GM21619 (cell line): ENCODE data around the gene SERP2.

Experiments used
- ATAC-seq: cut with Tn5 transposase; IDR thresholded peaks from one replicate; pipeline ENCODE4 v1.9.1; 2021; ENCODE audit not compliant: unreplicated experiment

The SERP2 gene

DNA sequence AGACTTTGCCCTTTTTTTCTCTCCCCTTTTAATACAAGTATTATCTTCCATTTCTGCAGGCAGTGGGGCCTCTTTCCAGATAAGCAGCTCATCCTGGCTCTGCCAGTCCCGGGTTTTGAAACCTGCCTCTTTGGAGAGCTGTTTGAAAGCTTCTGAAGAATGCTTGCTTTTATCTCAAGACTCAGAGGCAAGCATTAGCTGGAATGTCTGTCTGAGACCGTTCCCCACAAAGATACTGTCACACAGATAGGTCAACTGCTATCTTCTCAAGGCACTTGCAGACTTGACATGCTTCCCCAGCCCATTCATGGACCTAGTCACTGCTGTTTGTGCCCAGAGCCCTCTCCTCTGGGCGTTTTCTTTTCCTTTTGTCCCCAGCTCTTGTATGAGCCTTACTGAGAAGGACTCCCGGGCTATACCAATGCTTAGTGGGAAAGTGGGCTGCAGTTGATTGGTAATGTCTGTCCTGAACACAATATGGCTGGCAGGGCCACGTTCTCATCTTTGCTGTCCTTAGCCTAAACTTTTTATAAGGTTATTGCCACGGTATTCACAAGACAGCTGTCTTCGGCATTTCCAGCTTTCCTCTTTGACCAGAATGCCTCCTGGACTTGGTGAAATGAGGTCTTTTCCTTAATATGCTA is 13.4 kb downstream of the SERP2 start:
- ATAC-seq: no peak

GRCh38 chr13:44388427-44389059 is 14.9 kb downstream of the SERP2 start:
- ATAC-seq: no peak

DNA sequence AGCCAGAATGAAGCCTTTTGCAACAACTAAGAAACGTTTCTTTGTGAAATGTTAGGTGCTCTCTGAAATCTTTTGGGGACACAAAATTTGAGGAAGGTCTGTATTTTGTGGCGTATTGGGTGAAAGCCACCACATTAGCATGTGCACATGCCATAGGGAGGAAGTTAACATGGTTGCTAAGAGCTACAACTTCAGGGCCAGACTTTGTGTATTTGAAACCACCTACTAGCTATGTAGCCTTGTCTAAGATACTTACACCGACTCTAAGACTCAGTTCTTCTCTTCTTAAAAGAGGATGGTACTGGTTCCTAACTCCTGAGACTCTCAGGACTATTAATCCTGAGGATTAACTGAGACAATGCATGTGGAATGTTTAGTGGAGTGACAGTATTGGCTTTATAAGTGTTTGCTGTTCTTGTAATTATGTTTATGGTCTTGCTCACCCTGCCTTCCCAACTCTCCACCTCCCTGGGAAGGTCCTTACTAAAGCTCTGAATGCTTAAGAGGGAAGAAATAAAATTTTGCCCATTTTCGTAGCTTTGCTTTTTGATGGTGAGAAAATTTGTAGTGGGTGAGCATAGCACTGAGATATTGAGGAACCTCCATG is 15.5 kb downstream of the SERP2 start:
- no peak for ATAC-seq

- ATAC-seq: no peak
Observed at GRCh38 chr13:44389876-44390275, 16.3 kb downstream of the SERP2 start.

- ATAC-seq: no peak
Observed at GRCh38 chr13:44393391-44393790, 19.8 kb downstream of the SERP2 start.

- ATAC-seq: no peak
Observed at GRCh38 chr13:44394658-44395057, 21.0 kb downstream of the SERP2 start.

DNA sequence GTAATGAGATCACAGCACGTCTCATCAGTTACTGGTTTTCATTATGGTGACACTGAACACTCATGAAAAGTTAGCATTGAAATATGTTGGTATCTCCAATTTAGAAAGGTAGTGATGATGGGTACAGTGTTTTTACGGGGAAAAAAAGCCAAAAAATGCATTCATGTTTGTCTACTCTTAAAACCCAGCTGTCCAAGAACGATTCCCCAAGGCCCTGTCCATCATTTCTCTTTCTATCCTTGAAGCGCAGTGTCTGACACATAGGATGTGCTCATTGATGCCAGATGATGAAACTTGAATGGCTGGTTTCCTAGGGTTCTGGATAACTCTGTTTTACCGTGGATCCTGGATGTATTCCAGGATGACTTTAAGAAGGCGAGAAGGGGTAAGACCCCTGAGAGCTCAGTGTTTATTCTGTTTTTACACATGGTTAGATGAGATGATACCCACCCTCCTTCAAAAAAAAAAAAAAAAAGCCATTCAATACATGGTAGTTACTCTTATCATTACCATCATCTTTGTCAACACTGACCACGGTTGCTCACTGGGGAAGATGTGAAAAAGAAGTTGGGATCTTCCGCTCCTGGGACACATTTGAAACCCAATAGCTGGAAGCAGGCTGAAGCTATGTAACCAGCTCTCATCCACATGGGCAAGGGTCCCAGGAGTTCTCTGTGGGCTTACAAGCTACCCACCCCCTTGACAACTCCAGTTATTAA is 22.5 kb downstream of the SERP2 start:
- ATAC-seq: no peak

DNA sequence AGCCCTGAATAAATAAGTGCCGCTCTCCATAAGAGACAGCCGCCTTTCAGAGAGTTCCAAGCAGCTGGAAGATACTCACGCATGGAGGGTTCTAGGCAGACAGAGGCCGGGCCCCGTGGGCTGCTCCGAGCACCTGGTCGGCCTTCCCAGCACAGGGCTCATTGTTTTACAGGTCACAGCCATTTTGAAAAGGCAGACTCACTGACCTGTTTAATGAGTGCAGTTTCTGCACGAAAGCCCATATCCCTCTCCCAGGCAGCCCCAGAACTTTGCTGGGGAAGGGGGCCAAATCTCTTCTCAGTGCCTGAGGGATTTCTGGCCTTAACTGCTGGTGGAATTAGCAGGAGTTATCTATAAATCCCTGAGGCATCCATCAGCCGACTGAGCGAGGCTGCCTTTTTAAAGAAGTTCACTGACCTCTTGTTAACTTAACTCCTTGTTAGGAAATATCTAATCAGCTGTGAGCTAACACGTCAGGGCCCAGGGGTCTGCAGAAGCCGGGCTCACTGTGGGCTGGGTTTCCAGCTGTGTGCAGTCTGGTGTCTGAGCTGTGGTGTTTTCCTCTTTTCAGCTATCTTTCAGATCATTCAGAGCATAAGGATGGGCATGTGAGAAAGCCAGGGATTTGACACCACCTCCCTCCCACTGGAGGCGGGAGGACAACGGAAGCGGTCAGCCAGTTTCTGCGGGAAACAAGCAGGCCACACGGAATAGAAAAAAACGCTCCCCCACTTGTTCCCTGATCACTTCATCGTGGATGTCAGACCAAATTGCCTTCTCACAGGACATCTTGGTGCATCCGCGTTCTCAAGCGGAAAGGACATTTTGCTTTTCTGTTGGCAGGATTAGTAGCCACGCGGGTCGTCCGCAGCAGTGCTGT is 23.3 kb downstream of the SERP2 start:
- ATAC-seq: no peak

DNA sequence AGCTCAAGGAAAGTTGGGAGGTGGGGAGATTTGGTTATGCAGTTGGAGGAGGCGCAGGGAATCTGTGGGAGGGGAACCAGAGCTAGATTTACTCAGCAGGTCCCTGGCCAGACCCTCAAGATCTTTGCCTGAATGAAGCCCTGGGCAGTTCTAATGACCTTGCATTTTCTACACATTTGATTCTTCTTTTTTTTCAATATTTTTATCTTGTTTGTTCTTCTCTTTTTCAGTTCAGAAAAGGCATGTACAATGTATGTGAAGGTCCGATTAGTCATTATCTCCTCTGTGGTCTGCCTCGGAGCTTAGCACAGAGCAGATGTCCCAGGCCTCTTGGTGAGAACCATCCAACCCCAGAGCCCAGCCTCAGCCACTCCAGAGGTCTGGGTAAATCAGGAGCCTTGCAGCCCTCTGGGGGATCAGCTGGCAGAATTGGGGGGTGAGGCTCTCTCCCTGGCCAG is 24.2 kb downstream of the SERP2 start:
- ATAC-seq: no peak

- no peak for ATAC-seq
Observed at GRCh38 chr13:44398606-44399005, 25.0 kb downstream of the SERP2 start.

- no peak for ATAC-seq
Observed at GRCh38 chr13:44399074-44399473, 25.4 kb downstream of the SERP2 start.

GRCh38 chr13:44400736-44401135 is 27.1 kb downstream of the SERP2 start:
- ATAC-seq: no peak

DNA sequence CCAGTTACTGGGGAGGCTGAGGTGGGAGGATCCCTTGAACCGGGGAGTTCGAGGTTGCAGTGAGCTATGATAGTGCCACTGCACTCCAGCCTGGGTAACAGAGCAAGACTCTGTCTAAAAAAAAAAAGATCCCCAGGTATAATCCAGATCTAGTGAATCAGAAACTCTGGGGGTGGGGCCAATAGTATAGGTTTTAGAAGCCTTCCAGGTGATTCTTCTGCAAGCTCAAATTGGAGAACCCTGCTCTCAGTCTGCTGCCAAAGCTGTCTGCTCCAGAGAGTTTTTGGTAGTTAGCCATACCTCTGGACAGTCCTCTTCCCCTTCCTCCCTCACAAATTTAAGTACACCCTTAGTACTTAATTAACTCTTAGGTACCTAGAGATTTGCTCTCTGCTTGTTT is 28.0 kb downstream of the SERP2 start:
- no peak for ATAC-seq

DNA sequence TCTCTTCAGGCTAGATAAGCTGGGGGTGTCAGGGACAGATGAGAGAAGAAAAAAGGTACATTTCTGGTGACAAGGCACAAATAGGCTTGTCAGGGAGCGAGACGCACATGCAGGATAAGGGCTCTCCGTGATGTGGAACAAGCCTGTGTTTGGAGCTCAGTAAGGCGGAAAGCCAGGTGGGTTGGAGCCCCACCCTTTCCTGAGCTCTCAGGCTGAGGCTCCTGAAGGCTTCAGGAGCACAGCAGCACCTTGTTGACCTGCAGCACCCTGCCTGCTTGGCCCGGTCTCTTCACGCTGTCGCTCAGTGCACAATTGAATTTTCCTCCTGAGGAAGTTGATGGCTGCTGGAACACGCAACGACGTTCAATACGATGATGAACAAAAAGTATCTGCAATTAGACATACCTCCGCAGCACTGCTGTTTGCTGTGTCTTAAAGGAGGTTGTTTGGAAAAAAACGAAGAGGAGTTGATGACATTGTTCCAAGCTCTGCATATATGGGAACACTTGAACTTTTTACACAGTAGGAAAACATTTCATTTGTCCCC is 29.3 kb downstream of the SERP2 start:
- ATAC-seq: no peak

- no peak for ATAC-seq
Observed at GRCh38 chr13:44403461-44404056, 29.9 kb downstream of the SERP2 start.

DNA sequence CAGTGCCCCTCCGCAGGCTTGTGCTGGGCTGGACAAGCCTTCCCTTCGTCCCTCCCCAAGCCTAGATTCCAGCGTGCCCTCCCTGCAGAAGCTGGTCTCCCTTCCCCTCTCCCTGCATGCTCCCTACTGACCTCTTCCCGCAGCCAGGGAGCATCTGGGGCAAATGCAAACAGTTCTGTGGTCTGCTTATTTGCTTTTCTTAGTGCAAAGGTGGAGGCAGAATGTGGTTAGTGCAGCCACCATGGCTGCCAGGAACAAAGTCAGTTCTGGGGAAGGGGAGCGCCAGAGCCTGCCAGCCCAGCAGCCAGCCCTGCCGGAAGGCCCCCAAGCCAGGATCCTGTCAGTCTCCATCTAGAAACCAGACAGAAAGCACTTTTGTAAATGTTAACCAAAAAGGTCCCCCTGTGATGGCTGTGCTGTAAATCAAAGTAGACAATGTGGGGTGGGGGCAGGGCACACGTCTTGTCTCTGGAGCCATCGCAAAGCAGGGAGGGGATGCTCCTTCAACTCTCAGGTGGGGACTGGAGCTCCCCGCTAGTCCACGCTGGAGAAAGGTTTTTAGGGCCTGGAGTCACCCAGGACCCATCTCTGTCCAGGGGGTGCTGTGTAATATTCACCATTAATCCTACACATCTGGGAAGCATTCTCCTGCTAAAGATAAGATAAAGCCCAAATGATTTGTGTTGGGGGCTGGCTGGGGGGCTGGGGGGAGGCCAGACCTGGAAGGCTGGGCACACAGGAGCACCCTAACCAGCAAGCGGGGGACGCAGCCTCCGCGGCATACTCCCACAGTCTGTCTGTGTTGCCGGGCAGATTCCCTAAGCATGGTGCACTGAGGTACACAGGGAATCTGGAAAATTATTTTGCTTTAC is 30.9 kb downstream of the SERP2 start:
- no peak for ATAC-seq

DNA sequence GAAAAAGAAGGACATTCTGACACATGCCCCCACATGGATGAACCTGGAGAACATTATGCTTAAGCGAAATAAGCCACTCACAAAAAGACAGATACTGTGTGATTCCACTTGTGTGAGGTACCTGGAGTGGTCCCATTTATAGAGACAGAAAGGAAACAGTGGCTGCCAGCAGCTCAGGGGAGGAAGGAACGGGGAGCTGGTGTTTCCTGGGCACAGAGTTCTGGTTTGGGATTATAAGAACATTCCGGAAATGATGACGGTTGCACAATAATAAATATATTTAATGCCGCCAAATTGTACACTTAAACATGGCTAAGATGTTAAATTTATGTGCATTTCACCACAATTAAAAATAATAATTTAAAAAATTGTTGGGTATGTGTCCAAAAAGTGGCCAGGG is 33.0 kb downstream of the SERP2 start:
- no peak for ATAC-seq

DNA sequence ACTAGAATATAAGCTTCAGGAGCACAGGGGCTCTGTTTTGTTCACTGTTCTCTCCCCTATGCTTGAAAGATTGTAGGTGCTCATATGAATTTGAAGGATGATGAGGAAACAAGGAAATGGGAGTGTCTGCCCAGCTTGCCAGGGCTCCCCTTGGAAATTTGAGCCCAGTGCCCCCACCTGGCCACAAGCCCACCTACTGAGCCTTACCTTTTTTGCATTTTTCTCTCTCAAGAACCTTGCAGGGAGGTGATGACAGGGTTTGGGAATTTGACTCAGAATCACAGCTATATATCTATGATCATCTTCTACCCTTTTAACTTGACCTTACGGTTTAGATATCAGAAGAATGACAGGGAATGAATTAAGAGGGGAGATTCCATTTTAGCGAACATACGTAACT is 33.8 kb downstream of the SERP2 start:
- no peak for ATAC-seq

DNA sequence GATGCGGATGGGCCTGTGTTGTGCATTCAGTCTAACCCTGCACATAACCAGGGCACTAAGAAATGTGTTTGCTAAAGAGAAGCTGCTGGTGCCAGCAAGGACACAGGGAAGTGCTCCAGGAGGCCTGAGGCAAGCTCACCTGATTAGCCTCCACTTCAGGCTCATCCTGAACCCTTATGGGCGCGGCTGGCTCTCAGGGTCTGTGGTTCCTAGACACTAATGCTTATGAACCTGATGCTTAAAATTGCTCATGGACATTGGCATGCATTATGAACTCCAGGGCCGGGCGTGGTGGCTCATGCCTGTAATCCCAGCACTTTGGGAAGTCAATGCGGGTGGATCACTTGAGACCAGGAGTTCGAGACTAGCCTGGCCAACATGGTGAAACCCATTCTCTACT is 34.3 kb downstream of the SERP2 start:
- ATAC-seq: no peak
